Left renal pelvis (tissue), 4 donors: ENCODE measurements around the gene LRRK1. TPM values are rescaled to one million over a fixed set of nuclear protein-coding genes. Genes with fewer than 3 reads are reported as not detected.

Experiments
- DNase-seq, 4 donors: peaks; one replicate each; pipeline ENCODE4 v3.0.0-alpha.2; 2013; ENCODE audit warnings: low read depth in 4 of 4, low spot score in 3 of 4
- polyA plus RNA-seq, 4 donors: library from polyadenylated mRNA; unstranded; fragments of 120-200 nt; gene quantifications; one replicate each; pipeline ENCODE4 v1.2.1, GENCODE V29; 2013; ENCODE audit not compliant: insufficient read length in 4 of 4

LRRK1 gene
- polyA plus RNA-seq, 4 donors = 2.3 to 6.6 (median 4.0) TPM

- DNase-seq = no peak
These were observed 132.3 kb downstream of the LRRK1 start for GRCh38 chr15:101051291-101052030.

DNA sequence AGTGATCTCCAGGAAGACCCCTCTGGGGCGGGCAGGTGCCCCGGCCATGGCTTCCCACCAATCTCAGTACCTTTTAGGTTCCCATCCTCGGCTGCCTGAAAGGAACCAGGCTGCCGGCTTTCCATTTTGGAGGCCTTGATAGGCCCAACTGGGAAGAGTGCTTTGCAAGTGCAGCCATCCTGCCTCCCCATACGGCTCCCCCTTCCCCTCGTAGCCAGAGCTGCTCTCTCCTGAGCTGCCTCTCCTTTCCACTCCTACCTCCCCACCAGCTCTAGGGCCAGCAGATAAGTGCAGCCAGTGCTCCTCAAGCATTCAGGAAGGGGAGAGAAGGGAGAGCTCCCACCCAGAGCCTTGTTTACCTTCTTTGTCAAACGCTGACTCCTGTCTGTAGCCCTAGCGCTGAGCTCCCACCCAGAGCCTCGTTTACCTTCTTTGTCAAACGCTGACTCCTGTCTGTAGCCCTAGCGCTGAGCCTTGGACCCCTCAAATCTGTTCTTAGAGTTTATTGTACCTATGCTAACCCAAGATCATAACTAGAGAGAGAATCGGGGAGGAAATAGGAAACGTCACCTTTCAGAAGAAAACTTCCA lies 133.0 kb downstream of the LRRK1 start:
- no peak for DNase-seq

- no peak for DNase-seq
These were observed 133.5 kb downstream of the LRRK1 start for GRCh38 chr15:101052681-101053121.

DNA sequence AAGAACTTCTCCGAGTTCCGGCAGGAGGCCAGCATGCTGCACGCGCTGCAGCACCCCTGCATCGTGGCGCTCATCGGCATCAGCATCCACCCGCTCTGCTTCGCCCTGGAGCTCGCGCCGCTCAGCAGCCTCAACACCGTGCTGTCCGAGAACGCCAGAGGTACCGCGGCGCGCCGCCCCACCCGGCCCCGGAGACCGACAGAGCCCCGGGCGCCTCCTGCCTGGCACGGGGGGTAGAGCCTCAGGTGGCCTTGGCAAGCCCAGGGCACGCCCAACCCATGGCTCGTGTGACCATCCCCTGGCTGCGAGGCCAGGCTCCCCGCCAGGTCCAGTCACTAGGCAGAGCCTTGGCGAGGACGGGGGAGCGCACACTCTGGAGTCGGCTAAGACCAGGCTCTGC lies 134.1 kb downstream of the LRRK1 start:
- no peak for DNase-seq

DNA sequence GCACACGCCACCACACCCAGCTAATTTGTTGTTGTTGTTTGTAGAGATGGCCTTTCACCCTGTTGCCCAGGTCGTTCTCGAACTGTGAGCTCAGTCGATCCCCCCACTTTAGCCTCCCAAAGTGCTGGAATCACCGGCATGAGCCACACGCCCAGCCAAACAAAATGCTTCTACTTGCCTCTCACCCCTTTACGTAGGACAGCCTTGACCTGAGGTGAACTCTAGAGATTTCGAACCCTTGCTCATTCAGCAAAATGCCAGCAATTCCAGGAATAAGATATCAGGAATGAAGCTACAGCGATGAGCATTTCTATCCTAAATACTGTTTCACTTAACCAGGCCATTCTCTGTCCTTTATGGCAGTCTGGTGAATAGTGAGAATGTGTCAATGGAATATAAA lies 135.0 kb downstream of the LRRK1 start:
- DNase-seq = no peak

GRCh38 chr15:101054991-101055390 lies 135.8 kb downstream of the LRRK1 start:
- DNase-seq = no peak

DNA sequence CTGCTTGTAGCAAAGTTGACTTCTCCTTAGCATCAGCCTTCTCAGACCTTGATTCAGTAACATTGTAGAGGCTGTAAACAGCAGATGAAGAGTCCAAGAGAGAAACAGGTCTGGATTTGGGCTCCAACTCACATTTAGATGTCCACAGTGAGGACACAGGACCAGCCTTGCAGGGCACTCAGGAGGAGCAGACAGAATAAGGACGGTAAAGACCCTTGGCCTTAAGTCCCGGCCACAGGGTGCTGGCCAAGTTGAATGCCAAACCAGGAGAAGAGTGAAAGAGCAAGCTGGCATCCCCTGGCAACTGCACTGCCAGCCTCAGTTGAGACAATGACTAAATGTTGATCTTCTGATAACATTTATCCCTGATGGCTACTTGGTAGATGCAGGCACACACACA lies 136.3 kb downstream of the LRRK1 start:
- no peak for DNase-seq

- no peak for DNase-seq
These were observed 137.5 kb downstream of the LRRK1 start for GRCh38 chr15:101056366-101057334.

GRCh38 chr15:101057841-101058407 lies 138.8 kb downstream of the LRRK1 start:
- no peak for DNase-seq

- no peak for DNase-seq
These were observed 139.6 kb downstream of the LRRK1 start for GRCh38 chr15:101058735-101059134.

DNA sequence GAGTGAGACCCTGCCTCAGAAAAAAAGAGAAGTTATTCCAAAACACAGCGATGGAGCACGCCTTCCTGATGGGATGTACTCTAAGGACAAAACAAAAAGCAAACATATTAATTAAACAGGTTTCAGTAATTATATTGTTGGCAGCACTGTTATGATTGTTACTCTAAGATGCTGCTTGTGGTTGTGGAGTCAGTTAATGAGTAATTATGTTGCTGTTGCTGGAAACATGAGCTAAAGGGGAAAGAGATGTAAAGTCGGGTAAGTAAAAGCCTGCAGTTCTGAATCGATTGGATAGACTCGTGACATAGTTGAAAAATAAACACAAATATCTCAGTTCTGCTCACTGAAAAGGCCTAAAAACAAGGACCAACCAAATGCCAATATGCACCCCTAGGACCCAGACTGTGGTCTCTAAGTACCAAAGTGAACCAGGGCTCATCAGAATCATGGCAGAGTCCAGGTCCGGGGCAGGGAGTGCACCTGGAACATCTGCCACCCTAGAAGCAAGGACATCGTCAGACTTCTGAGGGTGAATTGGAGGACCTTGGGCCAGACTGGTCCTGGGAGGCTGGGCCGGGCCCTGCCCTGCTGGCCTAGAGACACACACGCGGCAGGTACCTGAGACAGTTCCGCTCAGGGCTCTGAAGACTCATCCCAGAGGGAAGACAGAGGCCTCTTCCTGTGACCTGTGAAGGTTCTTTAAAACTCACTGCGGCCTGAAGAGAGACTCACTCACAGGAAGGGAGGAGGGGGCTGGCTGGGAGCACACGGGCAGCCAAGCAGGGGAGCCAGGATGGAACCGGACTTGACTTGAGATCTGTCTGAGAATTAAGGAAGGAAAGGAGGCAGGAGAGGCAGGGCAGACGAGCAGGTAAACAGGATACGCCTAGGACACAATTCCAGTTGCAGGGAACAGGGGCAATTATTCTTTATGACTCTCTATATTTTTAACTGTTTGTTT lies 140.5 kb downstream of the LRRK1 start:
- no peak for DNase-seq

DNA sequence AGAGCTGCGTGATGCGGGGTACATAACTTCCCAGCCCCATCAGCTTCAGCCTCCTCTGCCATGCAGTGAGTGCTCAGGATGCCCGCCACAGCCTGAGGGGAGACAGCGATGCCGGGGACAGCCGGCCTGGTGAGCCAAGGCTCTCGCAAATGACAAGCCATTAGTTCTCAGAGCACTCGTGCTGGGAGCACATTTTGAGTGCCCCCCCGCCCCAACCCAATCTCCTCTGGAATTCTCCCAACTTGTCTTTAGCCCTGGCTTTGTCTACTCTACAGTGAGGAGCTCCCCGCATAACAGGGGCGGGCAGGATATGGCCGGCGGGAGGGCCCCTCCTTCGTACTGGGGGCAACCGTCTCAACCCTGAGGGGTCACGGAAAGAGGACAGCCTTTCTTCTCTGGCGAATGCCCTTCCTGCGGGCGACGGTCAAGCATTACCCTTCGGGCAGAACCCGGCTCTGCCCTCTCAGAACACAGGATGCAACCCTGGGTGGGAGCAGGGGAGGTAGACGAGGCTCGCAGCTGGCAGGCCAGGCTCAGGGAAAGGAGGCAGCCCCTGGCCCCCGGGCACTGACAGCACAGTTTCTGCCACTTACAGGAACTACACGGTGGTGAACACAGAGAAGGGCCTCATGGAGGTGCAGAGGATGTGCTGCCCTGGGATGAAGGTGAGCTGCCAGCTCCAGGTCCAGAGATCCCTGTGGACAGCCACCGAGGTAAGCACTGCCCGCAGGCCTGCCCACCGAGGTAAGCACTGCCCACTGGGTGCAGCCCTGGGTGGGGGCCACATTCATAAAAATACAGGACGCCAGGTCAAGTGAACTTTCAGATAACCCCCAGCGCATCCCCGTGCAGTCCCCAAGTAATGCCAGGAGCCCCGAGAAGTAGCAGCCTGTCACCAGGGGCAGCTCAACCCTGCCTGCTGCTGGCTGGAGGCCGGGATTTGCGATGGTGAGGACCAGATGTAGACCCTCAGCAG lies 141.7 kb downstream of the LRRK1 start:
- no peak for DNase-seq

GRCh38 chr15:101062063-101062462 lies 142.9 kb downstream of the LRRK1 start:
- no peak for DNase-seq

DNA sequence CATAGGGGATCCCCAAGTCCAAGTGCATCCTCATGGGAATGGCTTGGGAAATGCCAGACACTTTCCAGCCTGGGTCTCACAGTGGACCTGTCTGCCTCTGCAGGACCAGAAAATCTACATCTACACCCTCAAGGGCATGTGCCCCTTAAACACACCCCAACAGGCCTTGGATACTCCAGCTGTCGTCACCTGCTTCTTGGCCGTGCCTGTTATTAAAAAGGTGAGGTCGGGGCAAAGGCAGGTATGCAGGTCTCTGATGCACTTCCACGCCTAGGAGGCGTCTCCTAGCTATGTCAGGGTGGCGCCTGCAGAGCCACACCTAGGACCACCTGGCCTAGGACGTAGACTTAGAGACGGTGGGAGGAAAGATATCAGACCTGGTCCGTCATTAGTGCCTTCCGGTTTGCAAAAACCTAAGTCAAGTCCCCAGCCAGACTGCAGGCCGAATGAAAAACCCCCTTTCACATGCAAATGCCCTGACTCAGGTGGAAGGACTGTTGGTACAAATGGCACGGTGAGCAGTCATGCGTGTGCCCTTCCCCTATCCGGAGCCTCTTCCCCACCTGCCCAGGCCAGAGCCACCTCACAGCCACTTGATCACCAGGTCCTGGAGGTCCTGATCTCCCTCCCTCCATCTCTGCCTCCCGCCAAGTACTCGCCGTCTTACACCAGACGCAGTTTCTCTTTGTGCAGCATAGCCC lies 143.5 kb downstream of the LRRK1 start:
- no peak for DNase-seq

GRCh38 chr15:101063212-101063611 lies 144.1 kb downstream of the LRRK1 start:
- no peak for DNase-seq

DNA sequence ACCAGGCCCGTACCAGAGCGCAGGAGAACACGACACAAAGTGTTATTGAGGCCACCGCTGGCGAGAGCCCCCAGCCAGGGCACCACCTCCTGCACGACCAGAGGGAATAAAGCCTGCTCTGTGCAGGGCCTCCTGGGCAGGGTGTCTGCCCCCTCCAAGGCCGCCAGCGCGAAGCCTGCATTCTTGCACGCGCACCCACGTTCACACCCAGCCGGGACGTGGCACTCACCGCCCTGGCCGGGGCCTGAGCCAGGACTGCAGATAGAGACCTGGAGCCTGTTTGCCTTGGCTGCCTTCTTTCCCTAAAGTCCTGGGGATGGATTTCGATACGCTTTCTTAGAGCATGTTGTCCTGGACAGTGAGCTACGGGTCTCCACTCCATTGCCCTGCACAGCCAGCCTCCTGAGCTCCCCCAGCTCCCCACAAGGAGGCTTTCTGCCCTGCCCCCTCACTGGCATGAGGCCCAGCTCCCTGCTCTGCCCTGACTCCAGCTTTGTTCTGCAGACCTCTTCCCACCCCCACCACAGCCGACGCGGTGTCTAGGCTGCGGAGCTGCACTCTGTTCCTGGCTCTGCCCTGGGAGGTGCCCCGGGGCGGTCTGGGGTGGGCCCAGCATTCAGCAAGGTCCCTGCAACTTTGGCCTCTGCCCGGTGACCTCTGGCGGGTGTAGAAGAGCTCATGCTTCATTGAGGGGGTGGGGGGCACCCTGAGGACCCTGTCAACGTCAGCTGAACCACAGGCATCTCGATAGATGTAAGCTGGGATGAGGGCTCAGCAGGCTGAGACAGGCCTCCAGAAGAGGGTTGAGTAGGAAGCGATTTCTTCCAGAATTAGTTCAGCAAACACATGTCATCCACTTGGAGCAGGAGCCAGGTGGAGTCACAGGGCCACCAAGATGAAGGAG lies 145.0 kb downstream of the LRRK1 start:
- no peak for DNase-seq
